Lung (tissue), 12 donors: ENCODE data around the gene ANKFY1. TPM values are rescaled to one million over a fixed set of nuclear protein-coding genes. Genes with fewer than 3 reads are reported as not detected.

Experiments
- ATAC-seq: fragments of 200-7000 bp; cut with Tn5 transposase; one replicate; pipeline ENCODE4 v1.9.1; 2020; ENCODE audit warnings: moderate number of reproducible peaks; ENCODE audit not compliant: insufficient read depth, low FRiP score
- DNase-seq, 3 donors: peaks; one replicate each; pipeline ENCODE4 v3.0.0-alpha.2; 2013 to 2017
- H3K27ac ChIP-seq, 2 donors: one replicate each; pipeline ENCODE4 v1.5.1; 2013; ENCODE audit warnings: mild to moderate bottlenecking in 2 of 2, moderate library complexity in 2 of 2, control low read depth in 1 of 2, inconsistent platforms in 1 of 2, low read depth in 1 of 2, low read length in 1 of 2
- H3K27me3 ChIP-seq, 3 donors: one replicate each; pipeline ENCODE4 v1.5.1; 2013; ENCODE audit warnings: low read length in 2 of 3; ENCODE audit not compliant: control insufficient read depth in 3 of 3, insufficient read depth in 3 of 3
- H3K36me3 ChIP-seq, 4 donors: one replicate each; pipeline ENCODE4 v1.5.1; 2013; ENCODE audit warnings: low read length in 4 of 4, mild to moderate bottlenecking in 1 of 4, moderate library complexity in 1 of 4; ENCODE audit not compliant: control insufficient read depth in 4 of 4, insufficient read depth in 4 of 4
- H3K4me1 ChIP-seq, 5 donors: one replicate each; pipeline ENCODE4 v1.5.1; 2013; ENCODE audit warnings: low read length in 5 of 5, mild to moderate bottlenecking in 2 of 5, moderate library complexity in 1 of 5; ENCODE audit not compliant: control insufficient read depth in 5 of 5, insufficient read depth in 5 of 5
- H3K4me3 ChIP-seq: one replicate; pipeline ENCODE4 v1.5.1; 2013; ENCODE audit warnings: mild to moderate bottlenecking, control low read depth, moderate library complexity
- H3K9ac ChIP-seq, 2 donors: one replicate each; pipeline ENCODE4 v1.5.1; 2013; ENCODE audit warnings: low read length in 2 of 2, control low read depth in 1 of 2; ENCODE audit not compliant: insufficient read depth in 1 of 2
- H3K9me3 ChIP-seq, 4 donors: one replicate each; pipeline ENCODE4 v1.5.1; 2013; ENCODE audit warnings: low read length in 3 of 4, mild to moderate bottlenecking in 1 of 4, moderate library complexity in 1 of 4; ENCODE audit not compliant: control insufficient read depth in 4 of 4, insufficient read depth in 3 of 4
- CTCF ChIP-seq: IDR thresholded peaks from 2 replicates; pipeline ENCODE4 v1.5.1; 2012; ENCODE audit warnings: mild to moderate bottlenecking; ENCODE audit errors: control extremely low read depth, extremely low read depth
- WGBS, 2 donors: extraction: QIAGEN DNeasy Blood & Tissue Kit; methylation state at CpG; one replicate each; pipeline ENCODE4 v1.1.7; 2013; 5-methylcytosine and 5-hydroxymethylcytosine counted together
- polyA plus RNA-seq, 2 donors: library from polyadenylated mRNA; stranded (reverse); fragments of 200-250 nt; gene quantifications; one replicate each; pipeline ENCODE4 v1.2.1, GENCODE V29; 2013
- total RNA-seq, 2 donors: library from RNA; depleted of rRNA in 1 of 2; stranded (reverse); fragments of >200 nt in 1 of 2; gene quantifications; one replicate each; pipeline ENCODE4 v1.2.1, GENCODE V29; 2014 to 2021
- donor health status: control.
- donor health status: control.
- donor health status: Bipolar disorder and iron deficiency.
- donor health status: healthy.
- donor health status: DM: yes; HTN: yes; CAD: no.

ANKFY1 gene
- total and polyA plus RNA-seq, 4 donors, result 11.4 to 60.2 (median 38.8) TPM

- no peaks in the 10 kb centered on the region for H3K9me3 ChIP-seq
These were observed 138.2 kb downstream of the ANKFY1 start for GRCh38 chr17:4125552-4125951.

GRCh38 chr17:4124999-4125398 lies 138.8 kb downstream of the ANKFY1 start:
- Histone ChIP-seq H3K36me3 (peaks cover 6 to 22% (median 11%) of the 10 kb centered on the region in 4 donors), H3K4me3 (no peak overlapping the region), H3K27ac (no peak overlapping the region), H3K9ac (no peak overlapping the region), H3K27me3 (no peaks in the 10 kb centered on the region), H3K4me1 (peaks cover 0 to 2% (median 0%) of the 10 kb centered on the region in 5 donors), H3K9me3 (no peaks in the 10 kb centered on the region)
- DNase-seq (no peak), ATAC-seq (no peak)
- TF ChIP-seq CTCF, result no peak
- 68 to 86% methylated on average over 2 of the region's 2 CpGs for WGBS, 2 donors

More at GRCh38 chr17:4125552-4125951, 138.2 kb downstream of the ANKFY1 start:
- Histone ChIP-seq H3K27me3 (no peaks in the 10 kb centered on the region), H3K9ac (no peak overlapping the region), H3K27ac (no peak overlapping the region), H3K36me3 (peaks cover 6 to 22% (median 11%) of the 10 kb centered on the region in 4 donors), H3K4me1 (peaks cover 0 to 2% (median 0%) of the 10 kb centered on the region in 5 donors), H3K4me3 (no peak overlapping the region)
- 95% methylated on average over 1 of the region's 1 CpG for WGBS, 2 donors
- no peak for TF ChIP-seq CTCF
- no peak for DNase-seq
- ATAC-seq, result no peak

GRCh38 chr17:4120332-4120731 lies 143.4 kb downstream of the ANKFY1 start:
- no peak for DNase-seq
- WGBS, 2 donors, result 90 to 97% methylated on average over 3 of the region's 3 CpGs
- Histone ChIP-seq H3K9ac (no peak overlapping the region), H3K27me3 (no peaks in the 10 kb centered on the region), H3K4me3 (no peak overlapping the region), H3K27ac (no peak overlapping the region), H3K36me3 (peaks cover 12 to 42% (median 21%) of the 10 kb centered on the region in 4 donors), H3K4me1 (peaks cover 0 to 2% (median 0%) of the 10 kb centered on the region in 5 donors), H3K9me3 (no peaks in the 10 kb centered on the region)
- ATAC-seq, result no peak
- TF ChIP-seq CTCF, result no peak

GRCh38 chr17:4119299-4119698 lies 144.5 kb downstream of the ANKFY1 start:
- H3K27me3 ChIP-seq, result no peaks in the 10 kb centered on the region
- H3K36me3 ChIP-seq, result peaks cover 15 to 42% (median 22%) of the 10 kb centered on the region in 4 donors
- no peak overlapping the region for H3K4me3 ChIP-seq
- no peaks in the 10 kb centered on the region for H3K4me1 ChIP-seq
- ATAC-seq (no peak), DNase-seq (no peak)
- no peak overlapping the region for H3K27ac ChIP-seq
- no peak for TF ChIP-seq CTCF
- 72% methylated on average over 4 of the region's 4 CpGs for WGBS, 2 donors
- no peaks in the 10 kb centered on the region for H3K9me3 ChIP-seq
- H3K9ac ChIP-seq, result no peak overlapping the region
